Measurements from ENCODE around the gene SPOCK1.

DNA sequence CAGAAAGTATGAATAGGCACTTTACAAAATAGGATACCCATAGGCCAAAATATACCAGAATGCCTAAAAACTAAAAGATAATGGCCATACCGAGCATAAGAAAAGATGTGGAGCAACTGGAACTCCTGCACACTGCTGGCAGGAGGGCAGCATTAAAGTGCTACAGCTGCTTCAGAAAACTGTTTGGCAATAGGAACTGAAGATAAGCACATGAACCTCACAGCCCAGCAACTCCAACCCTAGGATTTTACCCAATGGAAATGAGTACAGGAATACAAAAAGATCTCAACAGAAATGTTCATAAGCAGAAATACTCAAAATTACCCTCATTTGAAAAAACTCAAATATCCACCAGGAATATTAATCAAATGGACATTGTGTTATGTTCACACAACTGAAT lies 209.3 kb downstream of the SPOCK1 start:
- TF ChIP-seq EP300 (IDR thresholded peaks at IDR 0.05; ENCODE audit: low read depth) (no peak), POLR2A (IDR thresholded peaks at IDR 0.05) (no peak), POLR2AphosphoS5 (IDR thresholded peaks at IDR 0.05) (no peak)
- TF ChIP-seq, protein P1, sequence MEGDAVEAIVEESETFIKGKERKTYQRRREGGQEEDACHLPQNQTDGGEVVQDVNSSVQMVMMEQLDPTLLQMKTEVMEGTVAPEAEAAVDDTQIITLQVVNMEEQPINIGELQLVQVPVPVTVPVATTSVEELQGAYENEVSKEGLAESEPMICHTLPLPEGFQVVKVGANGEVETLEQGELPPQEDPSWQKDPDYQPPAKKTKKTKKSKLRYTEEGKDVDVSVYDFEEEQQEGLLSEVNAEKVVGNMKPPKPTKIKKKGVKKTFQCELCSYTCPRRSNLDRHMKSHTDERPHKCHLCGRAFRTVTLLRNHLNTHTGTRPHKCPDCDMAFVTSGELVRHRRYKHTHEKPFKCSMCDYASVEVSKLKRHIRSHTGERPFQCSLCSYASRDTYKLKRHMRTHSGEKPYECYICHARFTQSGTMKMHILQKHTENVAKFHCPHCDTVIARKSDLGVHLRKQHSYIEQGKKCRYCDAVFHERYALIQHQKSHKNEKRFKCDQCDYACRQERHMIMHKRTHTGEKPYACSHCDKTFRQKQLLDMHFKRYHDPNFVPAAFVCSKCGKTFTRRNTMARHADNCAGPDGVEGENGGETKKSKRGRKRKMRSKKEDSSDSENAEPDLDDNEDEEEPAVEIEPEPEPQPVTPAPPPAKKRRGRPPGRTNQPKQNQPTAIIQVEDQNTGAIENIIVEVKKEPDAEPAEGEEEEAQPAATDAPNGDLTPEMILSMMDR (IDR thresholded peaks at IDR 0.05) = no peak

All from transverse colon (tissue), 4 donors.